GM21367 (cell line): ENCODE results near the gene NUP93.

Experiments
- ATAC-seq: cut with Tn5 transposase; IDR thresholded peaks from one replicate; pipeline ENCODE4 v1.9.1; 2021; ENCODE audit not compliant: unreplicated experiment

Gene NUP93

DNA sequence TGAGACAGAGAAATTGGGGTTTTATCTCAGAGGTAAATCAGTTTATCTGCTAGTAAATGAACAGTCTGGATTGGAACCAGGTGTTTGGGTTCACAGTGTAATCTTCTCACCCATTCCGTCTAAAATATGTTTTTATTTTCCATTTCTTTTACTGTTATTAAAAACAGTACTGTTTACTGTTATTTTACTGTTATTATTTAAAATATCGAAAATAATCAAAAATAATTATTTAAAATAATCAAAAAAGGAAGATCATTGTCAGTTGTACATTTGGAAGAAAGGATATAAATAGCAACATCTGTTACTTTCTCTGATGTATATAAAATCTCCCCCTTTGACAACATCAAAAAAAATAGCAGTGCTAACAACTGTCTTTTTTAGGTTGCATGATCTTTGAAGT, 11.5 kb downstream of the NUP93 start:
- no peak for ATAC-seq

DNA sequence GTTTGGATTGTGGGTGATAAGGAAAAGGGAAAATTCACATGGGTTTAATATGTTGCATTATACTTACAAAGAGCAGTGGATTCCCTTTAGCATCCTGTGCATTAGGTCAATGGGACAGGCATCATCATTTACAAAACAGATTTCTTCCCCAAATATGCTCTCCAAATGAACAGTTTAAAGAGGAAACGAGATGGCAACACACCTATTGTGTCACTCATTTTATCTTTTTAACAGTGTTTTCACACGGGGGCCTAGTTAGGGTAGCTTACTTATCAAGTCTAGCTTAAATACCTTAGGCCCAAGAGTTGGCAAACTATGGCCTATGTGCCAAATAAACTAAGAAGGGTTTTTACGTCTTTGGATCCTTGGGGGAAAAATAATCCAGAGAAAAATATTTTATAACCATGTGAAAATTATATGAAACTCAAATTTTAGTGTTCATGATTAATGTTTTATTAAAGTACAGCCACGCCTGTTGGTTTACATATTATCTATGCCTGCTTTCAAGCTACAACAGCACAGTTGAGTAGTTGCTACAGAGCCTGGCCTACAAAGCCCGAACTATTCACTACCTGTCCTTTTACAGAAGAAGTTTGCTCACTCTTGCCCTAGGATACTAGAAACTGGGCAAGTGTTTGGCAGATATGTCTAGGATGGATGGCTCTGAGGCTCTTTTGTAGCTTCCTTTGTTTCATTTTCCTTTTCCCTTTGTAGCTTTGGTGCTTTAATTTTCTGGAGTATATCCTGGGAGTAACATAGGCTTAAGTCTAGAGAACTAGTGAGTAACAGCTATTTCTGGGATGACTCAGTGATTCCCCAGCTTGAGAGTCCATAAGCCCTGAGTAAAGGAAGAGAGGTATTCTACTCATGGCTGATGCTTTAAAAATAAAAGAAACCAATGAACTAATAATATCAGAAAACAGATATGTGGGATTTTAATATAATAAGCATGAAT, 12.4 kb downstream of the NUP93 start:
- no peak for ATAC-seq

DNA sequence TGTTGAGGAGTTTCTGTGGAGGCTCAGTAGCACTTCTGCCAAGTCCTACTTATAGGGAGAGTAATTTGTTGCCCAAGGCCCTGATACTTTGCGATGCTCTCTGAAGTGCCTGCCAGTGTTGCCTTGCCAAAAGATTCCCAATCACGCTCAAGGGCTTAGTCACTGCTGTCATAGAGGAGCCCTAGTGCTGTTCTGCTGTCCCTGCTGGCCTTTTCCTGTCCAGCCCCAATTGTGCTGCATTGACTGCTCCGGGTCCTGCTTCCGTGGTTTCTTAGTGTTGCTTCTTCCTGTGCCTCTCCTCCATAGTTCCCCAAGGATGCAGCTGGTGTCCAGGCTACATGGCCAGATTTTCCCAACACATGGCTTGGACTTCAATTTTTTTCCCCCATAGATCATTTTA, 13.9 kb downstream of the NUP93 start:
- ATAC-seq, result no peak

DNA sequence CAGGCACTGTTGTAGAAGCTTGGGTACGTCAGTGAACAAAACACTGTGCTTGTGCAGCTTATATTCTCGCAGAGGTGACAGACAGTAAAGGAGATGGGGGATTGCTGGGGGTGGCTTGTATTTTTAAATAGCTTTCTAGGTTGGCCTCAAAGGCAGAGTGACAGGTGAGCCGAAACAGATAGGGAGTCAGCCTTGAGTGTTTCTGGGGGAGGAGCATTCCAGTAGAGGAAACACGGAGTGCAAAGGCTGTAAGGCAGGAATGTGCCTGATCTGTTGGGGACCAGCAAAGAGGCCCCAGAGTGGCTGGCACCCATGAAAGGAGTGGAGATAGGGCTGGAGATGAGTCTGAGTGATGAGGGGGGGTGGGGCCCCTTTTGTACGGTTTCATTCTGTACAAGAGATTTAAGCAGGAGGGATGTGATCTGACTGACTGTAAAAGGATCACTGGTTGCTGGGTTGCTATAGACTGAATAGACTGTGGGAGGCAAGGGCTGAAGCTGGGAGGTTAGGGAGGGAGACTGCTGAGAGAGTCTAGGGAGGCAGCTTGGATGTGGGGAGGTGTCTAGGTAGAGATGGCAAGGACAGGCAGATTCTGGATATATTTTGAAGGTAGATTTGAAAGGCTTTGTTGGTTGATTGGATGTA, 15.2 kb downstream of the NUP93 start:
- no peak for ATAC-seq

DNA sequence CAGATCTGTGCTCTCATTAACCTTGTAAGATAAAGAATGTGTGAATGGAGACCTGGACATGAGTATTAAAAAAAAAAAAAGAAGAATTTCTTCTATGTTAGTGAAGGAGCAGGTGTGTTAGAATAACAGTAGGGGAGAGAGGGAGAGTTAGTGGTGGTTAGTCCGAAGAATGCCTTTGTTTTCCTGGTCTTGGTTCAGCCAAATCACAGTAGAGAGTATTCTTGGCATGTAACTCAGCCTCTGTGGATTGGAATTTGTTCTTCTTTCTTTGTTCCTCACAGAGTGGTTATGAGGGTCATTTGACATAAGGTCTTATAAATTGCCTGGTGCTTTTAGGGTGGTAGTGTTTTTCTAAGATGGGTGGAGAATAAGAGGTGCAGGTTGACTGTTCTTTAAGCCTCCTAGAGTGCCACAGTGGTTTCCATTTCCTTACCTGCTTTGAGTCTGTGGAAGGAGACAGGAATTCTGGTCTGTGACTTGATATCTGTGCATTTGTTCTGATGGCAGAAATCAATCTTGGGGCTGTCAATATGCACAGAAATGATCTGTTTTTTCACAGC, 17.6 kb downstream of the NUP93 start:
- no peak for ATAC-seq

DNA sequence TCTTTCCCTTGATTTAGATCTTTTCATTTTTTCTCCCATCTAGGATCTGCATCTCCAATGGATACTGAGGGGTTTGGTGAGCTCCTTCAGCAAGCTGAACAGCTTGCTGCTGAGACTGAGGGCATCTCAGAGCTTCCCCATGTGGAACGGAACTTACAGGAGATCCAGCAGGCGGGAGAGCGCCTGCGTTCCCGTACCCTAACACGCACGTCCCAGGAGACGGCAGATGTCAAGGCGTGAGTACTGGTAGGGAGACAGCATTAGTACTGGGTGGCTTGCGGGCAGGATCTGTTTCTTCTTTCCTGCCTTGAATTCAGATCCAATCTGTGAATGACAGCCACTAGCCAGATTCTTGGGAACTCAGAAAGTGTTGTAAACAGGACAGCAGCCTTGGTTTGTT, 18.3 kb downstream of the NUP93 start:
- no peak for ATAC-seq

DNA sequence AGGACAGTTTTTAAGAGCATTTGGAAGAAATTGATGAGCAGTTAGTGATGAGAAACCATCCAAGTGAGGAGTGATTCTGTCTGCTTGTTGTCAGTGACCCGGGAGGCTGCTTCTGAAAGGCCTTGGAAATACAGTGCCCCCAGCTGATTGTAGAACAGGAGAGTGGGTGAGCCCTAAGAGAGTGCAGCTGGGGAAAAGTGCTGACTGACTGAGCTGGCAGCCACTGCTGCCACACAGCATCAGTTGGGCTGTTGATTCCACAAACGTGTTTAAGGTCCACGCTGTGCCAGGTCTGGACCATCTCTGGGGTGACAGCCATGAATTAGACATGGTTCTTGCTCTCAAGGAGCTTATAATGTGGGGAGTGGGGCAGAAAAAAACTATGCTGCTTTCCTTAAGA, 18.9 kb downstream of the NUP93 start:
- no peak for ATAC-seq

DNA sequence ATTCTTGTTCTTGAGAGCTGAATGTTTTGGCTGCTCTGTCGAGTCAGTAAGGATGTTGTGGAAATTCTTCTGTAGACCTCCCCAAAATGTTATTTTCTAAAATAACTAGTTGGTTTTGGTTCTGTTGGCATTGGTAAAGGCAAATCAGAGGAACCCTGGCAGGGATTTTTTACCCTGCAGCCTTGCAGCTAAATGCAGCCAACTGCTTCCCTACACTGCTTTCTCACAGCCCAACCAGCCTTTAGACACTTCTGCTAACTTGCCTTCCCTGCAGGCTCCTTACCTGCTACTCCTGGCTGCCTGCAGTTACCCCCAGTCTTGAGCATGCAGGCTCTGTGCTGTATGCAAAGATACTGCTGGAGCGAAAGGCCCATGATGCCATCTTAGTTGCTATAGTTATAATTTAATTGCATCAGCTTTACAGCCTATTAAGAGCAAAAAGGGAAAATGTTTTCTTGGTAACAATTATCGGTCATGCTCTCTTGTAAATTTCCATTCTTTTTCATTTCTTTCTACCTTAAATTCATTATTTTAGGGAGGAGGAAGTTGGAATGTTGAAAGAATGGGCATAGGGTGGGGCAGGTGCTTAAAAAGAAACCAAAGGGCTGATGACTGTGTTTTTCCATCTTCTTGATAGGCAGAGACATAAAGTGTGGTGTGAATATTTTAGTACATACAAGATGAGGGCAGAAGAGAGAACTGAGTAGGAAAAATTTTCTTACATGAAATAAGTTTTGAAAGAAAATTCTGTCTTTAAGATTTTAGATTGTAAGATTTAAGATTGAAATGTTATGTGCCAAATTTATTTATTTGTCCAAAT, 20.0 kb downstream of the NUP93 start:
- no peak for ATAC-seq

DNA sequence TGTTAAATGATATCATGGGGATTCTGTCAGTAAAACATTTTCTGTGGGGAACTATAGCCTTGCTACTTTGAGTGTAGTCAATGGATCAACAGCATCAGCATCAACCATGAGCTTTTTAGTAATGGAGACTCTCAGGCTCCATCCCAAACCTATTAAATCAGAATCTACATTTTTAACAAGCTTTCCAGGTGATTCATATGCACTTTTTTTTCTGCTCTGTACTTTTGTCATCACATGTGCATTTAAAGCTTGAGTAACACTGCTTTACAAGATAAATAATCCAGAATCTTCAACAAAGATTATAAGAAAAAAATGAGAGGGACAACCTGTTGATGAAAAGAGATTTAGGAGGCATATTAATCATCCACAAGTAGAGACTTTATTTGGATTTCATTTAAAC, 23.5 kb downstream of the NUP93 start:
- no peak for ATAC-seq

DNA sequence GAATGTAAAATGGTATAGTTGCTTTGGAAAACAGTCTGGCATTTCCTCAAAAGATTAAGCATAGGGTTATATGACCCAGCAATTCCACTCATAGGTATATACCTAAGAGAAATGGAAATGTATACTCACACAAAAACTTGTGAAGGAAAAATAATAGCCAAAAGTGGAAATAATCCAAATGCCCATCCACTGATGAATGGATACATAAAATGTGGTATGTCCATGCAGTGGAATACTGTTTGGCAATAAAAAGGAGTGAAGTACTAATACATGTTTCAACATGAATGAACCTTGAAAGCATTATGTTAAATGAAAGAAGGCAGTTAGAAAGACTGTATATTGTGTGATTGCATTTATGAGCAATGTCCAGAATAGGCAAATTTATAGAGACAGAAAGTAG, 25.1 kb downstream of the NUP93 start:
- ATAC-seq, result no peak

DNA sequence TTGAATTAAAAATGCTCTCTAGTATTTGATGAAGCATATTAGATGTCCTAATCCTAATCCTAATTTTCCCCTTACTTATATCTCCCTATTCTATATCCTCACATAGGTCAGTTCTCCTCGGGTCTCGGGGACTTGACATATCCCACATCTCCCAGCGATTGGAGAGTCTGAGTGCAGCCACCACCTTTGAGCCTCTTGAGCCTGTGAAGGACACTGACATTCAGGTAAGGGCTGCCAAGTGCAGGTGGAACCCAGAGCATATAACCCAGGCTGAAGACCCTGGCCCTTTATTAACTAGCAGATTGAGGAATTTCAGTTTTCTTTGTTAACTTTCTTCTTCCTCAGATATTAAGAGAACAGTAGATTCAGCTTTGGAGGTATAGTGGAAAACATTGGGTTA, 28.5 kb downstream of the NUP93 start:
- ATAC-seq, result no peak

DNA sequence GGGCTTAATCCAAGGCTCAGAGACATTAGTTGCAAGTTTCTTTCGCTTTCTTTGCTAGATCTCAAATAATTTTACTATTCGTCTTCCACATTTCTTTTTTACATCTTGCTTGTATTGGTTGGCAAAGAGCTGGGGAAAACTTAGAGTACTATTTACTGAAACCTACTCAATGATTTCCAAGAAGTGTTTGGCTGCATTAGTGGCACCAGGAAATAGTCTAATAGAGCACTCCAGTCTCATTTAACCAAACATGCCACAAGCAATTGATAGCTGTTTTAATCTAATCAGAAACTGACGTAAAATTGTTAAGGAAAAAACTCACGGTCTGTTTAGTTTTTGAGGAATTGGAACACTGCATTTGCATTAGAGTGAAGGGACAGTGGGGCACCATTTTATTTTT, 29.0 kb downstream of the NUP93 start:
- ATAC-seq, result no peak

DNA sequence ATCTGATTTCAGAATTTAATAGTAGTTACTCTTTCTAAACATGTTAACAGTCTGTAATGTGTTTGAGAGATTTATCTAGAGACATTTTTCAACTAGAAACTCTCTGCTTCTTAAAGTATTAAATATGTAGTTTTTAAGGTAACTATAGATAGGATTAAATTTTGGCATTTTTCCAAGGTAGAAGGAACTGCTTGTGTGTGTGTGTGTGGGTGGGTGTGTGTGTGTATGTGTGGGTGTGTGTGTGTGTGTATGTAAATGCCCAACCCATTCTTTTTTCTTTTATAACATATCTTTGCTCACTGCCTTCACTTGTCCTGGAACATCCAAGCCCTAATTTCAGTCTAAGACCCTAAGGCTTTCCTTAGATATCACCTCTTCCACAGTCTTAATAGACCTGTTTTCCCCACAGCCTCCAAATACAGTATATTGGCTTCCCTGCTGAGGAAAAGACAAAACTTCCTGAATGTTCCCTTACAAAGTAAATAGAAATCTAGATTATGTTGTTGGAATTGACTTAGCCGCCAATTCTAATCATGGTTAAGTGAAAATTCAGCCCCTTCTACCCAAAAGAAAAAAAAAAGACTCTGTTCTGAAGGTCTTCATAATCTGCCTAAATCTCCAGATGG, 33.5 kb downstream of the NUP93 start:
- no peak for ATAC-seq

DNA sequence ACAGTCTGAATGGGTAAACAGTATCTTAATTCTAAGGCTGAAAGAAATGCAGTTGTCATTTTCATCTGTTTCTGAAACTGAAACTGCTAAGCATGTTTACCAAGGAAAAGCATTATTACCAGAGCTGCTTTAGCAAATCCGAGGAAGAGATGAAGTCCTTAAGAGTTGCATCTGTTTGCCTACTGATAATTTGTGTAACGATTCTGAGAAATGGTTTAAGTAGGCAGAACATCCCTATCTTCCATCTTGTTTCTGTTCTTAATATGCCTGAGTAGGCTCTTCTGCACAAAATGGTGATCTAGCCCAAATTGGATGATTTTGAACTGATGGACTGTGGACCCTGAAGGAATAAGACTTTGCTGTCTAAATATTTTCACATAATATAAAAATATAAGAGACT, 34.9 kb downstream of the NUP93 start:
- no peak for ATAC-seq

DNA sequence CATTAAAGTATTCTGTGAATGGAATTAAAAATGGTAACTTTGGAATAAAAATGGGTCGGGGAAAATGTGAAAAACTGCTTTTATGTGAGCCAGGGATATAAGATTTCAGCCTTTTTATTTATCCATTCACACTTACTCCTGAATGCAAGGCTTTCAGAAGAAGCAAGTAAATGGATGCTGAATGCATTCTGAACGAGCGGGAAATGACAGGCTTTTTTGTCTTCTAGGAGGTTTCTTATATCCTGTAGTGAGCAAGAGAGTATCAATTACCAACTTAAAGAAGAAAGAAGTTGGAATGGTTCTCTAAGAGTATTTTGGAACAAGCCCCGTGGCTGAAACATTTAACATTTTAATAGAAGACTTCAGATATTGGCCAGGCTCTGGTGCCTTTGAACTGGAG, 36.0 kb downstream of the NUP93 start:
- ATAC-seq, result no peak

DNA sequence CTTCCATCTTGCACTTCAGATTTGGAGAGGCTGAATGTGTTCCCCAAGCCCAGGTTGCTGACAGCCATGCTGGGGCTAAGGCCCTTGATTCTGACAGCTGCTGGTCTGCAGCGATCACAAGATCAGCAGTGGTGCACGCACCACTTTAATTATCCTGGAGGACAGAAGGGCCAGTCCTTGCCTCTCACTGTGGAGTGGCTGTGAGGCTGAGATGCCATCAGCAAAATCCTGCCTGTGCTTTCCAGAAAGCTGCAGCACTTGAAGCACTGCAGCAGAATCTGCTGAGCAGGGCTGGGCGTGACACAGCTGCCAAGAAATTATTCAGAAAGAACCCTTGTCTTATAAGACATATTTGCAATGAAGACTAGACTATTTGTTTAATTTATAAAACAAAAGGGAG, 37.1 kb downstream of the NUP93 start:
- no peak for ATAC-seq

DNA sequence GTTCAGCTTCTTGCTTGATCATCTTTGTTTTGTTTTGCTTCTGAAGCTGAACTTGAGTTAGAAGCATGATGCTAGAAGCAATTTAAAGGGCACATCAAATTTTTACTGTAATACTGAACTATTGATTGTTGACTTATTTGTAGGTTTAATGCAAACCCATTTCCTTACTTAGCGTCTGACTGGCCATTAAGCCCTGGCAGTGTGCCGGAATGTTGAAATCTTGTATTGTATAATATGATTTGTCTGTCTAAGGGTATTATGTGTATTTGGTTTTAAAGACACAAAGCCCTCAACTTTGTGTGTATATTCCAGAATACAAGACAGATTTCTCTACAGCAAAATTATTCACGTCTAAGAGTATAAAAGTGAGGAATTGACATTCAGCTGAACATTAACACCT, 39.7 kb downstream of the NUP93 start:
- ATAC-seq, result no peak

DNA sequence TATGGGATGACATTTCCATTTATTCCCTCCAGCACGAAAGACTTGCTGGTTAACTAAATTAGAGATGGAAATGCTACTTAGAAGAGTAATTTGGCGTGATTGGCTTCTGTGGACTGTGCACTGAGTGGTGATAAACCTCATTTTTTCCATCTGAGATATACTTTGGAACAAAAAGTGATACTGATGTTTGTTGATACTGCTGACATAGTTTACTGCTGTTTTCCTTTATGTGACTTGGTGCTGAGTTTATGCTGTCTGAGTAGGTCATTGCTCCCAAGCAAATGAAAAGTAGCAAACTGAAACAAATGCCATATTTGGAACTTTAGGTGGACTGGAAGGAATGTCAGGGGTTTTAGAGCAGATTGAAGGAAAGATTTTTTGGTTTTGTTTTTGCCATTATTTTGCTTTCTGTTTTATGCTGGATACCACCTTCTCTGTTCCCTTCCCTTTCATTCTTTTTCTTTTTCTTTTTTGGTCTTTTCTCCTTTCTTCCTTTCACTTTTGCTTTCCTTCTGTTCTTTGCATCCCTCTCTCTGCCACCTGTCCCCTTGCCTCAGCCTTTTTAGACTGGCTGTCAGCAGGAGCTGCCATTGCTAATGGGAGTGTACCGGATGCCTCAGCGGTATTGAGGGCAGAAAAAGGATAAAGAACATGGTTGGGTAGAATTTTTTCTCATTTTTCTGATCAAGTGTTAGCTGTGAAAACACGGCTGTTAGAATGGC, 41.8 kb downstream of the NUP93 start:
- no peak for ATAC-seq

DNA sequence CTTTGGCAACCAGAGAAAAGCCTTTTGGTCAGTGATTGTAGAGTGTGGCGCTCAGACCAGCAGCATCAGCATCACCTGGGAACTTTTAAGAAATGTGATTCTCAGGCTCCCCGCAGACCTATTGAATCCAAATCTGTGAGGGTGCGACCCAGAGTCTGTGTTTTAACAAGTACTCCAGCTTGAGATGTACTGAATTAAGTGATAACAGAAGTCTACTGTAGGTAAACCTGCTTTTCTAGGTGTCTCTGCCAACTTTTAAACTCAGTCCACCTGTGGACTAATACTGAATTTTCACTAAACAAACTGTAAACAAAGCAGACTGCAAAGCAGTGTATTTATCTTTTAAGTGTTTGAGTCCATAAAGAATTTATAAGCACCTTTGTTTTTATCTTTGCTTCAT, 43.6 kb downstream of the NUP93 start:
- ATAC-seq, result no peak

DNA sequence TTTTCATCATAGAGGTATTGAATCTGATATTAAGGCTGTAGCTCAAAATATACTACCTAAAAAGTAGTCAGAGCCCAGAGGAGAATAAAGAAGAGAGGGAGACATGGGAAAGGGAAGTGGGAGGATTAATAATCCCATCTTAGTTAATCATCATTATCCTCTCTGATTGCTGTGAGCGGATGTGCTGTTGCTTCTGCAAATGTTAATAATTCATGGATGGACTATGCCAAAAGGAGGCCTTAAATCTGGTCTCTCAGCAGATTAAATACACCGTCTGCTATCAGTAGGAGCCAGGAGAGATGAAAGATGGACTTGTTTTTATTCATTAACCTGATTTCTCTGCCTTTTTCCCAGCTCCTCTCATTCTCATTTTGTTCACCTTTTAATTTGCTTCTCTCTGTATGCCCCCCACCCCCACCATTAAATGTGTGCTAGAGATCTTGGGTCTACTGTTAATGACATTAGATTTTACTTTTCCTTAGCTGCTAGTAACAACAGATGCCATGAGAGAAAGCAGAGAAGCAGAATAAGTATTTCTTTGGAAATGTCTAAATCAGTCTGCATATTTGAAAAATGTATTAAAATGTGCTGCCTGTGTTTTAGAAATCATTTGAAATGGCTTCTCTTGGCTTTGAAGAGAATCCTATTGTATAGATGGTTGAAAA, 44.2 kb downstream of the NUP93 start:
- ATAC-seq, result no peak
